GM21737 (cell line): ENCODE data around the gene CACNA1A.
"Not testable (repeated sequence)": the region's sequence is repeated elsewhere in the genome, so short reads cannot be mapped to it uniquely, and the experiment has no call there.

ENCODE experiments used
- ATAC-seq: cut with Tn5 transposase; IDR thresholded peaks from one replicate; pipeline ENCODE4 v1.9.1; 2021; ENCODE audit warnings: mild to moderate bottlenecking, moderate library complexity; ENCODE audit not compliant: unreplicated experiment

CACNA1A gene

DNA sequence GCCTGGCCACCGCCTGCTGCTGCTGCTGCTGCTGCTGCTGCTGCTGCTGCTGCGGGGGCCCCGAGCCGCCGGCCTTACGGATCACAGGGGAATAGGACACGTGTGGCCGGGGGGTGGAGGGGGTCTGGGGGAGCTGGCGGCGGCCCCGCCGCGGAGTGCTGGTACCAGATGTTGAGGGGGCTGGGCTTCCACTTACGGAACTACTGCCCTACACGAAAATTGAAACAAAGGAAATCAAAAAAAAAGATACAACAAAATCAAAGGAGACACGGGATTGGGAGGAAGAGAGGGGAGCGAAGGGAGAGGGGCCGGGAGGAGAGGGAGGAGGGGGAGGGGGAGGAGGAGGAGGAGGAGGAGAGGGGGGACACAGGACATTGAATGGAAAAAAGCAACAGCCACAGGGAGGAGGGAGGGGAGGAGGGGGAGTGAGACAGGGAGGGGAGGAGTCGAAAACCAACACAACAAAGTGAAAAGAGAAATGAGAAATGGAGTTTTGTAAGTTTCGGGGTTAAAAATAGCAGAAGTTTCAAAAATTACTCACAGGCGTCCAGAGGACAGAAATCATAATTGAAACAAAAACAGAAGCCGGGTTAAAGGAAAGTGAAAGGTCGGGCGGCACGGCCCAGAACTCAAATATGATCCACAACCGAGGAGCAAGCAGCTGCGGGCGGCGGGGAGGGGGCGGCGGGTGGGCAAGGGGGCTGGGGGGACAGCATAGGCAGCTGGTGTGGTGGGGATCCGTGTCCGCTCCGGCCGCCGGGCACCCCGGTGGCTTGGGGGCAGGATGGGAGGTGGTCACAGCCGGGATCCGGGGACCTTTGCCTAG, 298.2 kb downstream of the CACNA1A start:
- peak; percentile 45 for ATAC-seq

DNA sequence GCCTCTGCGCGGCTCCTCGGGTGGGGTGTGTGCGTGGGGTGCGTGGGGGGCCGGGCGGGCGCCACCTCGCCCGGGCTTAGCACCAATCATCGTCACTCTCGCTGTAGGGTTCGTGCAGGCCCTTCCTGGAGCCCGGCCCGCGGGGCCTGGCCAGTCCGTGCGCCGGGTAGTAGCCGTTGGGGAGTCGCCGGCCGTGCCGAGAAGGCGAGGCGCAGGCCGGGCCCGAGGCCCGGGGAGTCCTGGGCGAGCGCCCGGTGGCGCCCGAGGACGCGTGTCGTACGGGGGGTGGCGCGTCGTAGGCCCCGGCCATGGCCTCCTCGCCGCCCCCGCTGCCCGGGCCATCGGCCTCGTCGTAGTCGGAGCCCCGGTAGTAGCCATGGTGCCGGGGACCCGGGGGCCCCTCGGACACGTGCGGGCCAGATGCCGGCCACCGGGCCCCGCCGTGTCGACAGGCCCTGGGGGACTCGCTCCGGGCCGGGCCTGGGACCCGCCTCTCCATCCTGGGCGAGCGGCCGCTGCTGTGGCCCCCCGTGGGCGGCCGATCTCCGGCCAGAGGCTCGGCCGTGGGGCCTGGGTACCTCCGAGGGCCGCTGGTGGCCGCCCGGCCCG, 298.9 kb downstream of the CACNA1A start:
- no peak for ATAC-seq

- no peak for ATAC-seq
Measured at GRCh38 chr19:13206587-13206986, 299.7 kb downstream of the CACNA1A start.

GRCh38 chr19:13202112-13202511, 304.2 kb downstream of the CACNA1A start:
- not testable (repeated sequence) for ATAC-seq

DNA sequence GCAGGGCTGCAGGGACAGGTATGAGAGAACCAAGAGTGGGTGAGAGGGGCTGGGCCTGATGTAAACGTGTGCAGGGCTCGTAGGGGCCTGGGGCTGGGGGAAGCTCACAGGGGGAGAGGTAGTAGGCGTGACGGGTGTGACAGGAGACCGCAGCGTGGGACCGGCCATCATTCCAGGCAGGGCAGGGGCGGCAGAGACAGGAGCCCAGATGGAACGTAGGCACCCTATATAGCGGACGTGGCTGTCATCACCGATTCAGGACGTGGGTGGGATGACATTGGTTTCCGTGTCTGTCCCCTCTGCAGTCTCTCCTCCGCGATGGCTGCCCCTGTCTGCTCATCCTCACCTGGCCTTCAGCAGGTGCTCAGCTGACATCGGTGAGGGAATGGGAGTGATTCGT, 307.6 kb downstream of the CACNA1A start:
- no peak for ATAC-seq

GRCh38 chr19:13195678-13196077, 310.6 kb downstream of the CACNA1A start:
- ATAC-seq, result no peak

- no peak for ATAC-seq
Measured at GRCh38 chr19:13190781-13191540, 315.3 kb downstream of the CACNA1A start.

GRCh38 chr19:13189600-13189999, 316.7 kb downstream of the CACNA1A start:
- ATAC-seq, result no peak

DNA sequence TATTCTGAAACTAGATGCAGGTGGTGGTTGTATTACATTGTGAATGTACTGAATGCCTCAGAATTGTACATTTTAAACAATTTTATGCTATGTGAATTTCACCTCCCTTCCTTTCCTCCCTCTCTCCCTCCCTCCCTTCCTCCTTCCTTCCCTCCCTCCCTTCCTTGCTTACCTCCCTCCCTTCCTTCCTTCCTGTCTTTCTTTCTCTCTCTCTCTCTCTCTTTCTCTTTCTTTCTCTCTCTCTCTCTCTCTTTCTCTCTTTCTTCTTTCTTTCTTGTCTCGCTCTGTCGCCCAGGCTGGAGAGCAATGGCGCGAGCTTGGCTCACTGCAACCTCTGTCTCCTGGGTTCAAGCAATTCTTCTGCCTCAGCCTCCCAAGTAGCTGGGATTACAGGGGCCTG, 318.9 kb downstream of the CACNA1A start:
- ATAC-seq, result no peak

DNA sequence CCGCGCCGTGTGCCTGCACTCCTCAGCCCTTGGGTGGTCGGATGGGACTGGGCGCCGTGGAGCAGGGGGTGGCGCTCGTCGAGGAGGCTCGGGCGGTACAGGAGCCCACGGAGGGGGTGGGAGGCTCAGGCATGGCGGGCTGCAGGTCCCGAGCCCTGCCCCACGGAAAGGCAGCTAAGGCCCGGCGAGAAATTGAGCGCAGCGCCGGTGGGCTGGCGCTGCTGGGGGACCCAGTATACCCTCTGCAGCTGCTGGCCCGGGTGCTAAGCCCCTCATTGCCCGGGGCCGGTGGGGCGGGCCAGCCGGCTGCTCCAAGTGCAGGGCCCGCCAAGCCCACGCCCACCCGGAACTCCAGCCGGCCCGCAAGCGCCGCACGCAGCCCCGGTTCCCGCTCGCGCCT, 319.6 kb downstream of the CACNA1A start:
- not testable (repeated sequence) for ATAC-seq

DNA sequence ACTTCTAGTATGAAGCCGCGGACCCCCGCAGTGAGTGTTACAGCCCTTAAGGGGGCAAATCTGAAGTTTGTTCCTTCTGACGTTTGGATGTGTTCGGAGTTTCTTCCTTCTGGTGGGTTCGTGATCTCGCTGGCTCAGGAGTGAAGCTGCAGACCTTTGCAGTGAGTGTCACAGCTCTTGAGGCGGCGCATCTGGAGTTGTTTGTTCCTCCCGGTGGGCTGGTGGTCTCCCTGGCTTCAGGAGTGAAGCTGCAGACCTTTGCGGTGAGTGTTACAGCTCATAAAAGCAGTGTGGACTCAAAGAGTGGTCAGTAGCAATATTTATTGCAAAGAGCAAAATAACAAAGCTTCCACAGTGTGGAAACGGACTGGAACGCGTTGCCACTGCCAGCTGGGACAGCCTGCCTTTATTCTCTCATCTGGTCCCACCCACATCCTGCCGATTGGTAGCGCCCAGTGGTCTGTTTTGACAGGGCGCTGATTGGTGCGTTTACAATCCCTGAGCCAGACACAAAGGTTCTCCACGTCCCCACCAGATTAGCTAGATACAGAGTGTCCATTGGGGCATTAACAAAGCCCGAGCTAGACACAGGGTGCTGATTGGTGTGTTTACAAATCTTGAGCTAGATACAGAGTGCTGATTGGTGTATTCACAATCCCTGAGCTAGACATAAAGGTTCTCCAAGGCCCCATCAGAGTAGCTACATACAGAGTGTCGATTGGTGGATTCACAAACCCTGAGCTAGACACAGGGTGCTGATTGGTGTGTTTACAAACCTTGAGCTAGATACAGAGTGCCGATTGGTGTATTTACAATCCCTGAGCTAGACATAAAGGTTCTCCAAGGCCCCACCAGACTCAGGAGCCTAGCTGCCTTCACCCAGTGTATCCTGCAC, 320.3 kb downstream of the CACNA1A start:
- not testable (repeated sequence) for ATAC-seq

DNA sequence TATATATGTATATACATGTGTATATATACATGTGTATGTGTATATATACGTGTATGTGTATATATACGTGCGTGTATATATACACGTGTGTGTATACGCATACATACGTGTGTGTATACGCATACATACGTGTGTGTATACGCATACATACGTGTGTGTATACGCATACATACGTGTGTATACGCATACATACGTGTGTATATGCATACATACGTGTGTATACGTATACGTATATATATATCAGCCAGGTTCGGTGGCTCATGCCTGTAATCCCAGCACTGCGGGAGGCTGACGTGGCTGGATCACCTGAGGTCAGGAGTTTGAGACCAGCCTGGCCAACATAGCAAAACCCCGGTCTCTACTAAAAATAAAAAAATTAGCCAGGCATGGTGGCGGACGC, 321.4 kb downstream of the CACNA1A start:
- not testable (repeated sequence) for ATAC-seq

GRCh38 chr19:13181747-13182388, 324.4 kb downstream of the CACNA1A start:
- no peak for ATAC-seq

- not testable (repeated sequence) for ATAC-seq
Measured at GRCh38 chr19:13178291-13178690, 328.0 kb downstream of the CACNA1A start.

- not testable (repeated sequence) for ATAC-seq
Measured at GRCh38 chr19:13177584-13177983, 328.7 kb downstream of the CACNA1A start.

- no peak for ATAC-seq
Measured at GRCh38 chr19:13176345-13176744, 329.9 kb downstream of the CACNA1A start.

DNA sequence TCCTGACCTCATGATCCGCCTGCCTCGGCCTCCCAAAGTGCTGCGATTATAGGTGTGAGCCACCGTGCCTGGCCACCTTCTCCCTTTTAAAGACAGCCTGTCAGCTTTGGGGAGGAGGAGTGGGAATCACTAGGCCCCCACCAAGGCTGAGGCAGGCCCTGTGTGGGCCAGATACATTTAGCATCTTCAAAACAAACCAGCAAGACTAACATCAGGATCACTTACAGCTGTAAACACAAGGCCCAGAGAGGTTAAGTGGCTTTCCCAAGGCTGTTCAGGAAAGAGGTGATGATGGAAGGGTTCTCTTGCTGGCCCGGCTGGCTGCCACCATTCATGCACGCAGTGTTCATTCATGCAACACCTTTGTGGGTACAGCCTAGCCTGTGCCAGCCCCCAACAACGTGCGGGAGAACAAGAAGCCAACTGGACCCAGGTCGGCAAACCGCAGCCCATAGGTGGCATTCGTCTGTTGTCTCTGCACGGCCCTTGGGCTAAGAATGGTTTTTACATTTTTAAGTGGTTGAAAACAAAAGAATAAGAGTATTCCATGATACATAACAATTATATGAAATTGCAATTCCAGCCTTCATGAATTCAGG, 333.0 kb downstream of the CACNA1A start:
- no peak for ATAC-seq

DNA sequence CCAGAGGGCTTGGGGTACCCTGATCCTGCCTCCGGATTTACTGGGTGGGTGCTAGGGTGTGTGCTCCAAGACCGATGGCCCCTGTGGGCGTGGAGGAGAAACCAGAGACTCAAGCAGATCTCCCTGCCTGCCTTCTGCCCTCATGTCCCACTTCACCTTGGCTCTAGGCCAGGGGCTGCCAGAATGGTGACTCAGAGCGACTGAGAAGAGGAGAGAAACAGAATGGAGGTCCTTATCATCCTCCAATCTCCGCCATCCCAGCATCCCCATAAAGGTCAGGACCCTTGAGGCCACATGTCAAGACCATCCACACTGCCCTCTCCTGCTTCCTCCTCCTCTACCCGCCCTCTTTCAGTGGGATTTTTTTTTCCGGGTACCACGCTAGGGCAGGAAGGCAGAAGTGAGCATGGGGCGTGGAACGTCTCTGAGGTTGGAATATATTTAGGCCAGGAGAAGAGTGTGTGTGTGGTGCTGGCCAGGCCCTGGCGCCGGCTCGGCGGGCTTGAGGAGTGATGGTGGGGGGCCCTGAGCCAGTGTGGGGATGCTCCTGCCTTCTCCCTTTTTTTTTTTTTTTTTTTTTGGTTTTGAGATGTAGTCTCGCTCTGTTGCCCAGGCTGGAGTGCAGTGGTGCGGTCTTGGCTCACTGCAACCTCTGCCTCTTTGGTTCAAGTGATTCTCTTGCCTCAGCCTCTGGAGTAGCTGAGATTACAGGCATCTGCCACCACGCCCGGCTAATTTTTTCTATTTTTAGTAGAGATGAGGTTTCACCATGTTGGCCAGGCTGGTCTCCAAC, 333.7 kb downstream of the CACNA1A start:
- no peak for ATAC-seq

DNA sequence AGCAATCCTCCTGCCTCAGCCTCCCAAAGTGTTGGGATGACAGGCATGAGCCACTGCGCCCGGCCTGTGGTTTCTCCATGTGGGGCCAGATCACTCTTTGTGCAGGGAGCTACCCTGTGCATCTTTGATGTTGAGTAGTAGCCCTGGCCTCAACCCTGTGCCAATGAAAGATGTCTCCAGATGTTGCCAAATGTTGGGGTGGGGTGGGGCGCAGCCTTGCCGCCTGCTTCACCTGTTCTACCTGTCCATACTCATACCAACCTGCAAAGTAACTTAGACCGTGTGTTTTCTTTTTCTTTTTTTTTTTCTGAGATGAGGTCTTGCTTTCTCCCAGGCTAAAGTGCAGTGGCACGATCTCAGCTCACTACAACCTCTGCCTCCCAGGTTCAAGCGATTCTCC, 335.1 kb downstream of the CACNA1A start:
- no peak for ATAC-seq
